Erythroblast (primary cell): ENCODE measurements around the gene CHAD.

Source experiments
- GATA1 ChIP-seq: IDR thresholded peaks from 2 replicates; pipeline ENCODE4 v1.6.1; 2011; ENCODE audit warnings: low read depth, mild to moderate bottlenecking, control low read depth, low read length, moderate library complexity
- POLR2A ChIP-seq: IDR thresholded peaks from 2 replicates; pipeline ENCODE4 v1.6.1; 2011; ENCODE audit warnings: mild to moderate bottlenecking, low read length

- TF ChIP-seq GATA1 (no peak), POLR2A (no peak)
Measured at GRCh38 chr17:50511058-50511457, 42.4 kb upstream of the CHAD start.
